CD4-positive, alpha-beta T cell treated with Interleukin-4 for 4 hours (primary cell): ENCODE data around the gene TPK1.

Experiments
- DNase-seq: peaks from one replicate; pipeline ENCODE4 v3.0.0-alpha.2; 2020

TPK1 gene

DNA sequence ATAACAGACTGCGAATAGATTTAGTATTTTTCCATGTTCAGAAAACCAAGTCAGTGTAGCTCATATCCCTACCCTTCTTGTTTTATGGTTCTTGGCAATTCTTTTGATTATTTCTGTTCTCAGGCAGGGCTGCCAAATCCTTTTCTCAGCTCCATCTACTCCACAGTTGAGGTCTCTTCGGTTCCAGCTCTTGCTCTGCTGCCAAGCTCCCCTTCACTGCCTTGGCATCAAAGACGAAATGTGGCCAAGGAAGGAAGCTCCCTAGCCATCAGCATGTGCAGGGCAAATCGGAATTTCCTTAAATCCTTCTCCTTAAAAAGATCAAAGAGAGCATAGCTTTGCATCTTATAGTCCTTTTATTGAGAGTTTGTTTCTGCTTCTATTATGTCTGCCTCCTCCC lies 315.9 kb downstream of the TPK1 start:
- DNase-seq = no peak

DNA sequence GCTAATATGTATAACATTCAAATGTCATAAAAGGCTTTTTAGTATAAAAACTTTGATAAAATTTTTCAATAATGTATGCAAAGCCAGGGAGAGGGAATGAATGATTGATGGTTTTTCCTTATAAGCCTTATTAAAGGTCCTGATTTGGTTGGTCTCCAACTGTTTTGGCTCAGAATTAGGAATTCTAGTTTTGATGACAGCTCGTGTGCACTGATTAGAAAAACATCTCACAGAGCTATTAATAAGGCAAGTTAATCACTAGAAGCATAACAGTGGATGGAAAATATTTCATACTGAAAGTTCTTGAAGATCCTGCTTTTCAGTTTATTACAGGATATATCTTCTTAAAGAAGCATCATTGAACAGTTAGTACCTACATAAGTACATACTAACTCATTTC lies 317.5 kb downstream of the TPK1 start:
- no peak for DNase-seq

DNA sequence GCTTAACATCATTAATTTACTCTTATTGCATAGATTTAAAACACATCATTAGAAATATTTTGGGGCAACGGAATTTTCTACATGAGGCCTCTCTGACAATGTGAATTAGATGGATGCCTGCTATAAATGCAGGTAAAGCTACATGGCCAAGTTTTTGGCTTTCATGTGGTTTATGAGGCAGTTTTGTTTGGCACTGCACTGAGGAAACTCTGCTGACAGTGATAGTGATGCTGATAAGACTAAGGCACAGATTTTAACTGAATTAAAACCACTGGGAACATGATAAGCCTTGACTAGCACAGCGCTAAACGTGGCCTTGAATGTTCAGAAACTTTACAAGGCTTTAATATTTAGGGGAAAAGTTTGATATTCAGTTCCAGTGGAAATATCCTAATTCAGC lies 318.1 kb downstream of the TPK1 start:
- peak; percentile 4 for DNase-seq

DNA sequence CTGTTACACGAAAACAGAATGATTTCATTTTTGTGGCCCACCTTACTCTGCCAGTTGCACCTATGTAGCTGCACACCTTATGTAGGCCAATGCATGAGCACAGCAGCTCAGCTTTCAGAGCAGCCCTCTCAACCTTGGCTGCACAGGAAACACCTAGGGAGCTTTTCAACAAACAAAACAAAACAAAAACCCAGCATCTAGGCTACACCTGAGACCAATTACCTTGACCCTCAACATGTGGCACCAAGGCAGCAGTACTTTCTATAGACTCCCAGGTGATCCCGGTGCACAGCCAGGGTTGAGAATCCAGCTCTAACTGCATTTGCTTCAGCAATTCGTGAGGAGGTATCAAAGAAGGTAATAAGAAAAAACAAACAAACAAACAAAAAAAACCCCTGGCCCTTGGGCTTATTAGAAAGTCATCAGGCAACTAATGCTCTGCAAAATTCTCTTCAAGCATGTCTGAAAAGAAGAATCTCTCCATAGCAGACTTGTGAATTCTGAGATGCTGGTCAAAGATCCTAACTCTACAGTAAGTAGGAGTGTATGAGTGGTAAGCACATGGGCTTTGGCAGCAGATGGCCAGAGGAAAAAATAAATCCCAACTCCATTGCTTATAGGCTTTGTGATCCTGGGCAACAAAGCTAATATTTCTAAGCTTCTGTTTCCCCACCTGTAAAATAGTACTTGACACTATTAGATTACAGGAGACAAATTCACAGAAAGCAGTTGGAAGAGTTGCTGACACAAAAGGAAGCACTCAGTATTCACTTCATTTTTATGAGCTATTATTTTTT lies 318.9 kb downstream of the TPK1 start:
- DNase-seq = no peak

DNA sequence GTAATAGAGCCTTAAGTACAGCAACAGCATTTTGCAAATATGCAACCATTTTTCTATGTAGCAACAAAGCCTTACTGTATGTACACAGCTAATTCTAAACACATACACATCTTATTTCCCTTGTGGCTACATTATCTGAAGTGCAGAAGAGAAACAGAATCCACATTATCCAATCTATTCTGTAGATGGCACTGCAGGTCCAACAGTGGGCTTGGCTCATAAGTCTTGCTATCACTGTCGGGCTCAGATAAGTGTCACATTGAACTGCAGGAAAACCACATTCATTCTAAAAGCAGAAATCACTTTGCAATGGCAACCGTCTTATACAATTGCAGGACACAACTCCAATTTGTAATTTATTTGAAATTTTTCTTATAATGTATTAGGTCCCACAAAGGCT lies 322.5 kb downstream of the TPK1 start:
- no peak for DNase-seq

DNA sequence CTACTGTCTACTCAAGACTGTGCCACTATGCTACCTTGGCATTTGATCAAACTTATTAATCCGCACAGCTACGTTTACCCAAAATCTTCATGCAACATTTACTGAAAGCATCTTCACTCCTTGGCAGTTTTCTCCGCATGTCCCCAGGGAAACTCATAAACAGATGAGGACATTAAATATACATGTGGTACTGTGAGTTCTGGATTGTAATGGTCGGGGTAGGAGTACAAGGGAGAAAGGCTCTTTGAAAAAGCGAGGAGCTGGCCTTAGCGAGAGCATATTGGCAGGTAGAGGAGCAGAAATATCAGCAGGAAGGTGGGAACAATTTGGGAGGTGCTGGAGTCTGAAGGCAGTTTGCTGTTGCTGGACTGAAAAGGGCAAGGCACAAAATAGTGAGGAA lies 325.2 kb downstream of the TPK1 start:
- DNase-seq = no peak

DNA sequence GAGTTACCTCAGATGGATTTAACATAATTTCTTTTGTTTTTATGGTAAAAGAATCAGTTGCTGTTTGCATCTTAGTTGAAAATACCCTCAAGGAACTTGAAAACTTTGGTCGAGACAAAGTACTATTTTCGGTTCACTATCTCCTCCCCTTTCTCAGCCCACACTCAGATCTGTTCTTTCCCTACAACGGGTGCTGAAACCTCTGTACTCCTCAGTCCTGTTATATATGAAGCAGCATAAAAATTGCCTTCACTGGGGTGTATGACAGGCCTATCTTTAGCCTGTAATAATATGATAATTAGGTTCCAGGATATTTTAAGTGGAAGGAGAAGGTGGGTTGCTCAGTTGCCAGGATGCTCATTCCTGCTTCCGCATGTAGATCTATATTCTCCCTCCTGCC lies 327.2 kb downstream of the TPK1 start:
- DNase-seq = no peak

DNA sequence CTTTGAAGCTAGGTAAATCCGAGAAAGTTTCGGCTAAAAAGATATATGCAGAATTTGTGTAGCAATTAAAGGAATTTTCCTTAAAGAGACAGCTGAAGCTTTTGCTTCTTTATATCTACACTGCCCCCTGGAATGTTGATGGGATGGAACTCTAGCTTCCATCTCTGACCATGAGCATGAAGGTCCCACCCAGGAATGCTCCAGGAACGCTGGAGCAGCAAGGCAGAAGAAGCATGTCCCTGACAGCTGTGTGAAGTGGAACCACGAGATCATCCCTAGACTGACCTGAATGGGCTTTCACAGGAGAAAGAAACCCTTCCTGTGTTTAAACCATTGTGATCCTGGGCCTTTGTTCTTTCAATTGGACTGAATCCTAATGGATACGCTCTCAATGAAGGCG lies 332.6 kb downstream of the TPK1 start:
- DNase-seq = no peak

DNA sequence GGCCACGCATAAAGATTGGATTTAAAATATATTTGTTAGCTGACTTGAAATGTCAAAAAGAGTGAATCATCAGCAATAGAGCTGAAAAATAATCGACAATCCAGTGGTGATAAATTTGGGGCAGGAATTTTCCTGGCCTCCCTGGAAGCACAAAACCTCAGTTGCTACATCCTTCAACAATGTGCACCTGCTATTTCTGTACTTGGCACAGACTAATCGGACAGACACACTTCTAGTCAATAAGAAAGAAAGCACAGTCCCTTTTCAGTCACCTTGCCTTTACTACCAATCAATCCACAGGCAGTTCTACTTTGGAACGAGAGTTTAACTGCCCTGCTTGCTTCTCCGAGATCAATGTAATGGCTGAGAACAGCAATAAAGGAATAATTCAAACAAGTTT lies 335.6 kb downstream of the TPK1 start:
- no peak for DNase-seq

DNA sequence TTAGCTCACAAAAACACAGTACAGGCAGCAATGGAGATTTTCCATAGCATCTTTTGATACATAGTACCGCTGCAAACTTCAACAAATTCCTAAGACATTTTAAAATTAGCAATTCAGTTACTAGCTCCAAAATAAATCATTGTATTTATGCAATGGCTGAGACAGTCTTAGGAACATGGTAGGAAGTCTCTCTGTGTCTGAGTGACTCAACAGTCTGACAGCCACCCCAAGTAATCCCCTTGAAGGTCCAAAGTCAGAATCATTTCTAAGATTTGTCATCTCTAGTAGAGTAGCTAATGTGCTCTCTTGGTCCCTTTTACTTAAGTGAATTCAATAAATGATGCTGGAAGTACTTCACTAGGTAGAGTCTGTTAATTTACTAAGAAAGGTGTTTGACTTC lies 338.6 kb downstream of the TPK1 start:
- DNase-seq = no peak

DNA sequence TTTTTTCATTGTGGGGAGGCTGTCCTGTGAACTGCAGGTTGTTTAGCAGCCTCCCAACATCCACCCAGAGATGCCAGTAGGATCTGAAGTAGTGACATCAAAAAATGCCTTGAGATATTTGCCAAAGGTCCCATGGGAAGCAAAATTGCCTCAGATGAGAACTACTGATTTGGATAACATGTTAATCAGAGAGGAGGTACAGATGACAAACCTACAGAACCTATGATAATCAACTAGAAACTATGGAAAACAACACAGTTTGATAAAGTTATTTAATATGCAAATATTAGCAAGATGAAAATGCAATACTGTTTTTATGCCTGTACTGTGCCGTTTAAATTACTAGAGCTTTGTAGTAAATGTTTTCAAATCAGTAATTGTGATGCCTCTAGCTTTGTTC lies 341.5 kb downstream of the TPK1 start:
- DNase-seq = no peak

DNA sequence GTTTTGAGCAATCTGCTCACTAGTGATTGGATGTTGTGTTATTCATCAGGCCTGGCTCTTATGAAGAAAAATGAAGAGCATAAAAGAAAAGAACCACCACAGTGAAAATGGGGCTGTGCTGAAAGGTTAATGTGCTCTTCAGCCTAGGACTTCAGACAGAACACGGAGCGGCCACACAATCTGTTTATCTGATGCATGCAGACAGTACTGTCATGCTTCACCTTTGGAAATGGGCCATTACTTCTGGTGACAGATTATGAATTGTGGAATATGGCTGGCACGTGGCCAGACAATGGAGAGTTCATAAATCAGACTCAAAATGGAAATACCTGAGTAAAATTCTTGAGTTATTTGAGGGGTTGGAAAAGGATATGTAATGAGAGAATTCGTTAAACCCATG lies 346.3 kb downstream of the TPK1 start:
- no peak for DNase-seq

DNA sequence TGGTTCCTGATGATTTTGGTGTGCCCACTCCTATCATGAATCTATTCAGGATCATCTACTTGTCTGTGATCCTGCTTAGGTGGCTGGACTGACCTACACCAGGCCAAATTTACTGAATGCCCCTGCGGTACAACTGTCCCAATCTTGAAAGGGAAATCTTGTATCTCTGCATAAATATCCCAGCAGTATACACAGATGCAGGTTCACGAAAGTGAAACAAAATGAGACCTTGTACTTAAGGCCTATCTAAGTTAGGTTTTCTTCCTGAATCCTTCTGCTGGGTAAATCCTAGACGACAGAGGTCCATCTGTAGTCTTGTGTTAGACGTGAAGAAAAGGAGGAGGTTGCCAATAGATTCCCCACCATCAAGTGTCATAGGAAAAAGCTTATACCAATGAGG lies 346.9 kb downstream of the TPK1 start:
- no peak for DNase-seq

DNA sequence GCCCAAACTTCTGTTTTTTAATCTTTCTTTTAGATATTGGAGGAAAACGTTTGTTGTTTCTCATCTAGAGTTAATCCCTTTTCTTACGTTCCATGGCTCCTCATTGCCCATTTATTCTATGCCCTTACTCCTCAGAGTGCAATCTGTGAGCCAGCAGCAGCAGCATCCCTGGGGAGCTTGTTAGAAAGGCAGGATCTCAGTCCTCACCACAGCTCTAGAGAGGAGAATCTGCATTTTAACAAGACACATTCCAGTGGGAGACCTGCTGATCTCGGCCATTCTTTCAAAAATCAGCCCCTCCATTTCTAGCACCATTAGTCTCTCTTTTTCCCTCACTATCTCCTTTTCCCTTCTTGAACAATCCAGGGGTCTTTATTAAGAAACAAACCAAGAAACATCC lies 348.0 kb downstream of the TPK1 start:
- no peak for DNase-seq

DNA sequence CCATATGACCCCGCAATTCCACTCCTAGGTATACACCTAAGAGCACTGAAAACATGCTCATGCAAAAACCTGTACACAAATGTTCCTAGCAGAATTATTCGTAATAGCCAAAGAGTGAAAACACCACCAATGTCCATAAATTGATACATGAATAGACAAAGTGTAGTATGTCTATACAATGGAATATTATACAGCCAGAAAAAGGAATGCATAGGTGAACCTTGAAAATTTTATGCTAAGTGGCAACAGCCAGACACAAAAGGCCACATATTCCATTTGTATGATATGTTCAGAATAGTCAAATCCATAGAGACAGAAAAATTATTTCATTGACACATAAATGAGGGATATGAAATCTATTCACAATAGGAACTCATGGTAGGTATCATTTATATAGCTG lies 351.4 kb downstream of the TPK1 start:
- DNase-seq = no peak

DNA sequence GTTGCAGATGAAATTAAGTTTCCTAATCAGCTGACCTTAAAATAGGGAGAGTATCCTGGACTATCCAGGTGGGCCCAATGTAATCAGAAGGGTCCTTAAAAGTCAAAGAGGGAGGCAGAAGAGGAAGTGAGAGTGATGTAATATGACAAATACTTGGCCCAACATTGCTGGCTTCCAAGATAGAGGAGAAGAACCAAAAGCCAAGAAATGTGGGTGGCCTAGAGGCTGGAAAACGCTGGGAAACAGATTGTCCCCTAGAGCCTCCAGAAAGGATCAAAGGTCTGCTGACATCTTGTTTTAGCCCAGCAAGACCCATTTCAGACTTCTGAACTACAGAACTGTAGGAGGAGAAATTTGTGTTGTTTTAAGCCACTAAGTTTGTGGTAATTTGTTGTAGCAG lies 352.7 kb downstream of the TPK1 start:
- no peak for DNase-seq

DNA sequence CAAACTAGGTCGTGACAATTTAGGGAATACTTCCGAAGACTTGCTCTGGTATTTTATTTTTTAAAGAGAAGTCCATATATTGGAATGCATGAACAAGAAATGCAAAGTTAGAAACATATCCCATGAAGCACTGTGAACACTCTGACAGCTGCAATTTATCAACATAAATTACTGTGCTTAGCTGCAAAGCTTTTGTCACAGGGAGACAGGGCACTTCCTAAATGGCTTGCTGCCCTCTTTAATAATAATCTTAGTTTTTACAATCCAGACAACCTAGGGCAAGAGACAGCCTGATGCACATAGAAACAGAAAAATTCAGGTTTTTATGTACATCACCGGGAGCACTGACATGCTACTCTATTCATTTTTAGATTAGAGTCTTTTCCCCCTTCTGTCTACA lies 354.0 kb downstream of the TPK1 start:
- DNase-seq = no peak

DNA sequence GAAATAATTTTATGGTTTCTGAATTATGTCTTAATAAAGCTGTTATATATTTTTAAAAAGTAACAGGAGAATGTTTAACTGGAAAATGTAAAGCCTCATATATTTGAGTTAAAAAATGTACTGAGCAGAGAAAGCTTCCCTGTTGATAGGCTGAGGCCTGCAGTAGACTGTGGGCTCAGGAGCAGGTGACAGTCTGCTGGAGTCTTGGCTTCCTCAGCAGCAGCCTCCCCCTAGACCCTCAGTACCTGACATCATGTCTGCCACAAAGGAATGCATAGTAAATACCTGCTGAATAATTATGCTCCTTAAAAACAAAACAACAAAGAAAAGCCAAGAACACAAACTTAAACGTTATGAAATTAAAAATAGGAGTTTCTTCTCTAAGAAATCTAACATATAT lies 358.5 kb downstream of the TPK1 start:
- no peak for DNase-seq

DNA sequence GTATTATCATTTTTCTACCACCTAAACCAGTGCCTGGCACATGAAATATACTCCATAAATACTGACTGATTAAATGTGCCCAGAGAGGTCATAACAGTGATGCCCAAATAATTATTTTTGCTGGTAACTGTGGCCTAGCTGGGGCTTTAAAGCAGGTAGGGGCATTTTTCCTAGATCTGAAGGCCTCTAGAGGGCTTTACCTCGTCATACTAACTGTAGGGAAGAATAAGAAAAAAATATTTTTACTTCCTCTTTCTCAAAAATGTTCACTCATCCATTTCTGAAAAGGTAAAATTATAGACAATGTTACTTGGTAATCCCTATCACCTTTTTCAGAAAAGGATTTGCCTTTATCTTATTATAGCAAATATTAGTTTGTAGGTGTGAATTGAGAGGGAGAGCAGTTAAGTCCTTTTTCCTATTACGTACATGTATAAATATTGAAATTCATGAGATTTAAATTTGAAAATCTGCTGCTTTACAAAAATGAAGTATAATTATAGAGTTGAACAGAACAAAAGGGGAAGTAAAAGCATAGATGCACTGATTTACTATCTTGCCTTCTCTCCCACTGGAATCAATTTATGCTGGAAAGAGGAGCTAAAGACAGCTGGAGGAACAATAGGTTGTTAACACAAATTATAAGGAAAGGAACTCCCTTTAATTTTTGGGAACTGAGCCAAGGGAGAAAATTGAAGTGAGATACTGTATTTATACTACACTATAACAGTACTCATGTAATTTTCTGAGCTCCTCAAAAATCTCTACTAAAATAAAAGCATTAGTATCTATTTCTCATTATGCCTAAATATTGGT lies 360.8 kb downstream of the TPK1 start:
- no peak for DNase-seq

DNA sequence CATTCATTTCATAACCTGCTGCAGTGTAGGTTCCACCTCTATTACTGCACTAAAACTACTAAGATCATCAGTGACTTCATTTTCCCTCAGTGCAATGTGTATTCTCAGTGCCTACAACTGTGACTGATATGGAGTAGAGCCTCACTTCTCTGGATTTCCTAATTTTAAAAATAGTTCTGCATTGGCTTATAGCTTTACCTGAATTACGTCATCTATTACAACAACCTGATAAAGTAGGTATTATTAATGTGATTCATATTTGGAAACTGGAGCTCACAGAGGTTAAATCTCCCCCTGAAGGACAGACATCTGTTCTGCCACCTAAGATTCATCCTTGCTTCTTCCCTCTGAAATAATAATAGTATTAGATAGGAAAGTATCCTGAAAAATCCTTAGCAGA lies 361.5 kb downstream of the TPK1 start:
- DNase-seq = no peak

DNA sequence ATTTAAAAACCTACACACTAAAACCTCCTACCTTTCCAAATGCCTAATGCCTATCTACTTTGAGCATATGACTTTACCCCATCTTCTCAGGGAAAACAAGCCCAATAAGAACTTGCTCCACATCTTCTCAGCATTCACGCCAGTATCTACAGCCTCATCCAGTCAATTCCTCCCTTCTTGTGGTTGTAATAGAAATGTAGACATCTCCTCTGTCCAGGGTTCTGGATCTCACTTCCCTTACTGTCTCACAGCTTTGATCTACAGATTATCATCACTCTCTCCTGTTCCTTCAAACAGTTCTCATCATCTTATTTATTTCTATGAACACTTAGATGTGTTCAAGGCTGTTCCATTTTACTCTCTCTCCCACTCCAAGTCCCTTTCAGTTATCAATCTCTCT lies 361.9 kb downstream of the TPK1 start:
- no peak for DNase-seq

DNA sequence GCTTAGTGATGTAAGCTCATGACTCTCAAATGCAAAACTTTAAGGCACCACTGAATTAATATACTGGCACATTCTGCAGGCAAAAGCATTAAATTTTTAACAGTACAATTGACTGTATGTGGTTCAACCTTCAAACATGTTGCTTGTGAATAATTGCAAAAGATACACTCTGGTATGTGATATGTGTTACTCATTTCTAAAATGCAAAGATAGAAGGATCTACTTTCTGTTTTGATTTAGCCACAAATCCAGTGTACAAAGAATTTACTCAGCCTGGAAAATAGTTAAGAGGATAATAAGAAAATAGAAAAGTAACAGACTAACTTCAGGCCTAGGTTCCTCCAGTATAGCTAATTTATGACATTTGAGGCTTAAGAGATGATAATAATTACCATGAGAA lies 365.8 kb downstream of the TPK1 start:
- DNase-seq = no peak

DNA sequence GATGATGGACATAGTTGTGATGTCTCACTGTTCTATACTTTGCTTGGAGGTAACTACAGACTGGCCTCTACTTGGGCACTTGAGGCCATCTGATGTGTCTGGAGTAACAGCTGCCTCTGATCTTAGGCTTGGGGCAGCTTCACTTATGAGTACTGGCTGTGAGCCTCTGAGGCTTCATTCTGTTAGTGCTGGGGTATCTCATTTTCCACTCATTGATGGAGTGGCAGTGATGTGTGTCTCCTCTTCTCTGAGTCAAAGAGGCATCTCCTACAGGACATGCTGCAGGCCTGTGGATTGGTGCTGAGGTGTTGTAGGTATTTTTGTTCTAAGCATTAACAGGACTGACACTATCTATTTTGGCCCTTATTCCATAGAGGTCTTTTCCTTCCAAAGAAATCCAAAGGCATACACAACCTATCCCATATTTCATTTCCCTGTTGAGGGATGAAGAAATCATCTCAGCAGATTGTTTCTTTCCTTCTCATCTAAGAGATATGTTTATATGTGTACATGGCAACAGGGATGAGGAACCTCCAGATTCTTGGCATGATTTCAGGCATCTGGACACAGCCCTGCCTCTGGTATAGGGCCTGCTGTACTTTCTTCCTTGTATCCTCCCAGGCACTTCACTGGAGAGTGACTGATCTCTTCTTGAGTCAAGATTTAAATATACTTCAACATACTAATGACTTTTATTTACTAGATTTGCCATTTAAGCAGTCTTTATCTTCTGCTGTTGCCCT lies 366.7 kb downstream of the TPK1 start:
- no peak for DNase-seq

DNA sequence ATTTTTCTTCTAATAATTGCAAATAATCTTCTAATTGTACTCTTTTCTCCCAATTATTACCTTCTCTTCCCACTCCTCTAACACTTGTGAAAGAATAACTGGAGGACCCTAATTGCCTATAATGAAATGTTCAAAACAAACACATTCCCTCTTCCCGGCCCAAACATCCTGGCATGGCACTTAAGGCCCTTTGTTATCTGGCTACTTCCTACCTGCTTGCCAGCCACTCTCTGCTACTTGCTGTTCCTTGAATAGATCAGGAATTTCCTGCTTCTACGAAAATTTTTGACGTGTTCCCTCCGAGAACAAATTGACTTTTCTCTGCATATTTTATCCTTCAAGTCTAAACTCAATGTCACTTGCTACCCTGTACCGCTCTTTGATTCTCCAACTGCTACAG lies 376.2 kb downstream of the TPK1 start:
- no peak for DNase-seq
